GM12891 (cell line): ENCODE results near the gene TFRC.
"Not testable (repeated sequence)": the region's sequence is repeated elsewhere in the genome, so short reads cannot be mapped to it uniquely, and the experiment has no call there.

Experiments
- DNase-seq: peaks from one replicate; pipeline ENCODE4 v3.0.0; 2011; ENCODE audit warnings: low spot score; ENCODE audit not compliant: insufficient read length
- FAIRE-seq: peaks from 2 replicates; lab custom pipeline; 2011; peaks lifted over from hg19 to GRCh38; lab: Jason Lieb, UNC
- PAX5 ChIP-seq: IDR thresholded peaks from 2 replicates; pipeline ENCODE4 v1.6.1; 2011; ENCODE audit warnings: low read length, moderate library complexity, mild to moderate bottlenecking; ENCODE audit not compliant: insufficient read depth, severe bottlenecking
- POLR2A ChIP-seq: IDR thresholded peaks from 2 replicates; pipeline ENCODE4 v1.6.1; 2011; ENCODE audit warnings: low read depth, low read length, control low read depth
- POLR2AphosphoS5 ChIP-seq: IDR thresholded peaks from 2 replicates; pipeline ENCODE4 v1.6.1; 2011; ENCODE audit warnings: low read depth, low read length, control low read depth
- POU2F2 ChIP-seq: IDR thresholded peaks from 2 replicates; pipeline ENCODE4 v1.6.1; 2011; ENCODE audit warnings: low read depth, mild to moderate bottlenecking, control low read depth, low read length, moderate library complexity
- SPI1 ChIP-seq: IDR thresholded peaks from 2 replicates; pipeline ENCODE4 v1.6.1; 2011; ENCODE audit warnings: low read depth, low read length, control low read depth
- TAF1 ChIP-seq: IDR thresholded peaks from 2 replicates; pipeline ENCODE4 v1.6.1; 2011; ENCODE audit warnings: low read depth, low read length, control low read depth

The TFRC gene

GRCh38 chr3:196016485-196016884 lies 65.4 kb downstream of the TFRC start:
- DNase-seq (no peak), FAIRE-seq (no peak)
- no peak for TF ChIP-seq POU2F2
- no peak for TF ChIP-seq TAF1
- no peak for TF ChIP-seq SPI1
- no peak for TF ChIP-seq POLR2A
- TF ChIP-seq POLR2AphosphoS5 = no peak
- no peak for TF ChIP-seq PAX5

DNA sequence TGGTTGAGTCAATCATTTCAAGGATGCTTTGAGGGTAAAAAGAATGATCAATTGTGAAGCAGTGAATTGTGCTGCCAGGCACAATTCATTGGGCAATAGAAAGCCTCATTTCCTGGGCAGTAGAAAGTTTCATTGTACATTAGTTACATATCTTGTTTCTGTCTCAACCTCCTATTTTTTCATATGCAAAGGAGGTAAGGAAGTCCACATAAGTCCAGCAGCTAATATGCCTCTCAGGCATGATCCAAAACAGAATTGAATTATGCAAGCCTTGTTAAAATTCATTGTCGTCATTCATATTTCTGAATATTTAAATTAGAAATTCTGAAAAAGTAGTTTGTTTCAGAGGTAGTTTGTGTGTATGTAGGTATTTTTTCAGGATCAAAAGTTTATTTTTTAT lies 65.8 kb downstream of the TFRC start:
- TF ChIP-seq PAX5 = no peak
- no peak for TF ChIP-seq SPI1
- no peak for TF ChIP-seq POLR2AphosphoS5
- no peak for TF ChIP-seq POU2F2
- TF ChIP-seq POLR2A = no peak
- TF ChIP-seq TAF1 = no peak
- no peak for FAIRE-seq
- DNase-seq = no peak

DNA sequence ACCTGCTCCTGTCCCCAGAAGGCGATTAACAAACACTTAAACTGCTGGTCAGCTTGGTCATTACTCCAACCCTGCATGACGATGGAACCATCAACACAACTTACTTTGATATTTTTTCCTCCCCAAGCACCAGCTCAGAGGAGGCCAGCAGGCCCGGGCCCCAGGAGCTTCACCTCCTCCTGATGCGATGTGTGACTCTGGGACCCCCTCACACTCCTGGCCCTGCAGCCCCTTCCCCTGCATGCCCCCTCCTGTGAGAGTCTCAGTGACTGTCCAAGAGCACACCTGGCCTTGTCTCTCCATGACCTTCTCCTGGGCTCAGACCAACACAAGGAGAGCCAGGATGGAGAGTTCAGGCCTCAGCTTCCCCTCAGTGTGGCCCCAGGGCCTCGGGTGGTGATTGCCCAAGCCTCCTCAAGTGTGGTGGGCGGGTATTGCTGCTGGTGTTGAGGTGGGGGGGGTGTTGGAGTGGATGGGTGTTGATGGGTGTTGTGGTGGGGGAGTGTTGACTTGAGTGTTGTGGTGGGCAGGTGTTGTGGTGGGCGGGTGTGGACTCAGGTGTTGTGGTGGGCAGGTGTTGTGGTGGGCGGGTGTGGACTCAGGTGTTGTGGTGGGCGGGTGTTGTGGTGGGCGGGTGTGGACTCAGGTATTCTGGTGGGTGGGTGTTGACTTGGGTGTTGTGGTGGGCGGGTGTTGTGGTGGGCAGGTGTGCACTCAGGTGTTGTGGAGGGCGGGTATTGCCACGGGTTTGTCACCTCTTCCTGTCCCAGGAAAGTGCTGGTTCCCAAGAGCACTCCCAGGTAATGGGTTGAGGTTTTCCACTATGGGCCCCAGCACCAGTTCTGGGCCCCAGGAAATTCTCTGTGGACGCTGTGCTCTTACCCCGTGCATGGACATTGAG lies 68.1 kb downstream of the TFRC start:
- no peak for TF ChIP-seq TAF1
- no peak for TF ChIP-seq POLR2AphosphoS5
- TF ChIP-seq SPI1 = no peak
- TF ChIP-seq PAX5 = no peak
- TF ChIP-seq POLR2A = no peak
- no peak for TF ChIP-seq POU2F2
- FAIRE-seq (no peak), DNase-seq (no peak)

DNA sequence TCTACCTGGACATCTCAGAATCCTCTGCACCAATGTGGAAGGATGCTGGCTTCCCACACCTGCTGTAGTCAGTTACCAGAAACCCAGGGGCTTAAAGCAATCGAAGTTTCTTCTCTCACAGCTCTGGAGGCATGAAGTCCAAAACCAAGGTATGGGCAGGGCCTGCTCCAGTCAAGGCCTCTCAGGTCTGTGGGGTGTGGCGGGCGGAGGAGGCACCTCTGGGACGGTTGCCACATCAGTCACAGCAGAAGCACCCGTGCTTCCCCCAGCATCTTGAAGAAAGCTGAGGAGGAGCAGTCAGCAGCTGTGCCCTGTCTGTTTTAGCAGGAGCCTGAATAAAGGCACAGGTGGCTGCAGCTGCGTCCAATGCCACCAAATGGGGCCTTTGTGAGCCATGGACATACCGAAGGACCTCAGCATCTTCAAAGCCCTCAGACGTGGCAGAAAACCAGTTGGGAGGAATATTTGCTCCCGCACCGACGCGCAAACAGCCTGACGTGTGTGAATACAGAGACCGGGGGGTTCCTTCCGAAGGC lies 68.9 kb downstream of the TFRC start:
- DNase-seq (no peak), FAIRE-seq (no peak)
- TF ChIP-seq POU2F2 (no peak), POLR2A (no peak), PAX5 (no peak), TAF1 (no peak), SPI1 (no peak), POLR2AphosphoS5 (no peak)

GRCh38 chr3:196012481-196012880 lies 69.4 kb downstream of the TFRC start:
- DNase-seq = no peak
- FAIRE-seq = no peak
- TF ChIP-seq POLR2A (no peak), PAX5 (no peak), POLR2AphosphoS5 (no peak), SPI1 (no peak), TAF1 (no peak), POU2F2 (no peak)

GRCh38 chr3:196009456-196009855 lies 72.4 kb downstream of the TFRC start:
- DNase-seq (no peak), FAIRE-seq (no peak)
- TF ChIP-seq PAX5 = no peak
- no peak for TF ChIP-seq TAF1
- TF ChIP-seq SPI1 = no peak
- TF ChIP-seq POLR2AphosphoS5 = no peak
- TF ChIP-seq POU2F2 = no peak
- TF ChIP-seq POLR2A = no peak

DNA sequence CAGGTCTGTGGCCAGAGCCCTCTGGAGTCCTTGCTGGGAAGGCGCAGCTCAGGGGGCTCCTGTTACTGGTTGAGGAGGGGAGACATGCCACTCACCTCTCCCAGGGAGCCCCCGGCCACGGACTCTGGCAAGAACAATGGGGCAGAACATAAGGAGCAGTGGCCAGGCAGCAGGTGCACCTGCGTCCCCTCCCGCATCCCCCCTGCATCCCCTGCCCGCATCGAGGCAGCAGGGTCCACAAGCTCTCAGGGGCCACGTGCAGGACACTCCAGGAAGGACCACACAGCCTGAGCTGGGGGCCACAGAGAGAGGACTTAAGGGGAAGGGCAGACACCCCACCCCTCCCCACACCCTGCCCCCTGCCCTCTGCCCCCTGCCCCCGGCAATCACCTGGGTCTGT lies 73.0 kb downstream of the TFRC start:
- no peak for TF ChIP-seq SPI1
- TF ChIP-seq PAX5 = no peak
- no peak for TF ChIP-seq POLR2A
- FAIRE-seq = no peak
- DNase-seq = no peak

DNA sequence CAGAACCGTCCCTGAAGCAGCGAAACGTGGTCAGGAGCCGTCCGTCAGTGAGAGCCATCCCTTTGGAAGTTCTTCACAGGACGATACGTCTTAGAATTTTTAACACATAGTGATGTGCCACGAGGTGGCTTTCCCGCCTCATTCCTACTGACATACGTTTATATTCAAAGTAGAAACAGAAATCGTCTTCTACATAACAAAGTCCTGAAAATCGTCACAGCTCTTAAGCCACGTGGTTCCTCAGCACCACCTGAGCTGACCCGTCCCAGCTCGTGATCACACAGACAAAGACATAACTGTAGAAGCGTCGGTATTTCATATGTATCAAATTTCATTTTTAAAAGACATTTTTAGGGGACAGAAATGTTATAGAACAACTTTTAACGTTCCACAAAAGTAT lies 73.5 kb downstream of the TFRC start:
- no peak for TF ChIP-seq TAF1
- TF ChIP-seq POLR2AphosphoS5 = no peak
- TF ChIP-seq SPI1 = no peak
- TF ChIP-seq PAX5 = no peak
- TF ChIP-seq POLR2A = no peak
- no peak for TF ChIP-seq POU2F2
- DNase-seq = no peak
- FAIRE-seq = no peak

- DNase-seq (no peak), FAIRE-seq (no peak)
- TF ChIP-seq SPI1 = no peak
- TF ChIP-seq POU2F2 = no peak
- TF ChIP-seq POLR2A = no peak
Observed at GRCh38 chr3:196007744-196008335, 74.0 kb downstream of the TFRC start.

GRCh38 chr3:196005338-196005737 lies 76.6 kb downstream of the TFRC start:
- not testable (repeated sequence) for FAIRE-seq, DNase-seq

- DNase-seq, FAIRE-seq: not testable (repeated sequence)
Observed at GRCh38 chr3:196004359-196005052, 77.4 kb downstream of the TFRC start.
